Astrocyte of the spinal cord (primary cell): Measurements from ENCODE around the gene COL16A1.

Experiments used
- DNase-seq: peaks from one replicate; pipeline ENCODE4 v3.0.0; 2011; ENCODE audit warnings: low read depth, low spot score
- H3K4me3 ChIP-seq: 2 replicates; pipeline ENCODE4 v1.5.1; 2011; ENCODE audit warnings: low read depth, mild to moderate bottlenecking, low read length, moderate library complexity
- in situ Hi-C: cut with HindIII; loops from 2 replicates; pipeline ENCODE4 v1.10.0; 2017; ENCODE audit warnings: low sequenced_read_pairs
- TF ChIP-seq, protein P1 (sequence below): IDR thresholded peaks from 2 replicates; pipeline ENCODE4 v1.5.1; 2012; ENCODE audit warnings: low read depth, mild to moderate bottlenecking, low read length, inconsistent platforms

Gene COL16A1

DNA sequence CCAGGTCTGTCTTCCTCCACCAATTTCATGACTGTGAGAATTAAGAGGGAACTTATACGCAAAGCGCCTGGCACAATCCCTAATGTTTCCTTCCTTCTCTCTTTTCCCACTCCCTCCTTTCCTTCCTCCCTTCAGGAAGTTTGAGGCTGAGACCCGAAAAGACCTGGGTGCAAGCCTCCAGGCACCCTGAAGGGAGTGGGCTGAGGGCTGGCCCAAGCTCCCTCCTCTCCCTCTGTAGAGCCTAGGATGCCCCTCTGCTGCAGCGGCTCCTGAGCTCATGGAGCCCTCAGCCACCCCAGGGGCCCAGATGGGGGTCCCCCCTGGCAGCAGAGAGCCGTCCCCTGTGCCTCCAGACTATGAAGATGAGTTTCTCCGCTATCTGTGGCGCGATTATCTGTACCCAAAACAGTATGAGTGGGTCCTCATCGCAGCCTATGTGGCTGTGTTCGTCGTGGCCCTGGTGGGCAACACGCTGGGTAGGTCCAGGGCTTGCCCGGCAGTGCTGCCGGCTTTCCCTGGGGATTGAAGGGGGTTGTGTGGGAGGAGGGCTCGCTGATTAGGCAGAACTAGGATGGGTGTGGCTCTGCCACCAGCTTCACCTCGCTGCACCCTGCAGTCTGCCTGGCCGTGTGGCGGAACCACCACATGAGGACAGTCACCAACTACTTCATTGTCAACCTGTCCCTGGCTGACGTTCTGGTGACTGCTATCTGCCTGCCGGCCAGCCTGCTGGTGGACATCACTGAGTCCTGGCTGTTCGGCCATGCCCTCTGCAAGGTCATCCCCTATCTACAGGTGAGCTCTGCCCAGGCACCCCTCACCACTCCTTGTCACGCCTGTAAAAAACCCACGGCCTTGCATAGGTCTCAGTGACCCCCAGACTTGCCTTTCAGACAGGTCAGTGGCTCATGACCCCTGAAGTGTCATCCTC lies 84.6 kb downstream of the COL16A1 start:
- TF ChIP-seq, protein P1, sequence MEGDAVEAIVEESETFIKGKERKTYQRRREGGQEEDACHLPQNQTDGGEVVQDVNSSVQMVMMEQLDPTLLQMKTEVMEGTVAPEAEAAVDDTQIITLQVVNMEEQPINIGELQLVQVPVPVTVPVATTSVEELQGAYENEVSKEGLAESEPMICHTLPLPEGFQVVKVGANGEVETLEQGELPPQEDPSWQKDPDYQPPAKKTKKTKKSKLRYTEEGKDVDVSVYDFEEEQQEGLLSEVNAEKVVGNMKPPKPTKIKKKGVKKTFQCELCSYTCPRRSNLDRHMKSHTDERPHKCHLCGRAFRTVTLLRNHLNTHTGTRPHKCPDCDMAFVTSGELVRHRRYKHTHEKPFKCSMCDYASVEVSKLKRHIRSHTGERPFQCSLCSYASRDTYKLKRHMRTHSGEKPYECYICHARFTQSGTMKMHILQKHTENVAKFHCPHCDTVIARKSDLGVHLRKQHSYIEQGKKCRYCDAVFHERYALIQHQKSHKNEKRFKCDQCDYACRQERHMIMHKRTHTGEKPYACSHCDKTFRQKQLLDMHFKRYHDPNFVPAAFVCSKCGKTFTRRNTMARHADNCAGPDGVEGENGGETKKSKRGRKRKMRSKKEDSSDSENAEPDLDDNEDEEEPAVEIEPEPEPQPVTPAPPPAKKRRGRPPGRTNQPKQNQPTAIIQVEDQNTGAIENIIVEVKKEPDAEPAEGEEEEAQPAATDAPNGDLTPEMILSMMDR, result no peak
- in situ Hi-C loops, result no loop called here
- no peak overlapping the region for H3K4me3 ChIP-seq
- DNase-seq, result no peak

- in situ Hi-C loops, result no loop called here
- peak; percentile 28 for DNase-seq
- TF ChIP-seq, protein P1, result peak; percentile 92
- H3K4me3 ChIP-seq, result peak overlapping the region; percentile 37
Measured at GRCh38 chr1:31617916-31618746, 85.7 kb downstream of the COL16A1 start.

GRCh38 chr1:31617218-31617915 lies 86.5 kb downstream of the COL16A1 start, which contains the start of gene HCRTR1:
TSS of gene HCRTR1 (plus strand) at chr1:31617689. CDS start at chr1:31619193, 1,504 bp downstream.
- peak within 1 kb of the TSS; percentile 37 for H3K4me3 ChIP-seq
- TF ChIP-seq, protein P1, result no peak
- DNase-seq, result no peak
- in situ Hi-C loops, result no loop called here

DNA sequence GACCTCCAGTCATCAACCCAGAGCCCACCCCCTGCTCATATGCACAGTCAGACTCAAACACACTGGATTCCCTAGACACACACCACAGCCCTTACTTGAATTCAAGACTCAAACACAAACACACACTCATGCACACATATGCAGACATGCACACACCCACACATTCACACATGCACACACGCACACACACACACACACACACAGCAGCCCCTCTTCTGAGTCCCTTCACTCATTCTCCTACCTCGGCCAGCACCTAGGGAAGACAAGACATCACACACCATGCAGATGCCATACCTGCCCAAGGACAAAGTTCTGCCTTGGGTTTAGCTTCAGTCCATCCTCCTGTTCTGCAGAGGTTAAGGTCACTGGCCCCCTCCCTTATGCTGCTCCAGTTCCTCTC lies 87.9 kb downstream of the COL16A1 start:
- no peak overlapping the region for H3K4me3 ChIP-seq
- in situ Hi-C loops, result no loop called here
- no peak for DNase-seq
- TF ChIP-seq, protein P1, result no peak

DNA sequence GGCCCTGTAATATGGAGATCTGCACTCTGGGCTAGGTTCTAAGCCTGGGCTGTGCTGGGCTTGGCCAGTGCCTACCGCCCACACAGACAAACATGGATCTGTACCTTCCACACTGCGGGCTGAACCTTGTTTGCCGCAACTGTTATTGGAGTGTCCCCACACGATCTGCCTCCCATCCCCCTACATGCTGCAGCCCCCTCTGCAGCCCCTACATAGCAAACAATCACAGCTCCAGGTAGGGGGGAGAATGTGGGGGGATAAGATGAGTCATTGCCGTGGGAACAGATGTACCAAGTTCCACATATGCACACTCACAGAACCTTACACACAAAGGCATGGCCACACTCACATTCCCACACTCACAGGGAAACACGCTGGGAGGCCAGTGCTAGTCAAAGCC lies 88.4 kb downstream of the COL16A1 start:
- TF ChIP-seq, protein P1, result no peak
- in situ Hi-C loops, result no loop called here
- H3K4me3 ChIP-seq, result no peak overlapping the region
- no peak for DNase-seq

DNA sequence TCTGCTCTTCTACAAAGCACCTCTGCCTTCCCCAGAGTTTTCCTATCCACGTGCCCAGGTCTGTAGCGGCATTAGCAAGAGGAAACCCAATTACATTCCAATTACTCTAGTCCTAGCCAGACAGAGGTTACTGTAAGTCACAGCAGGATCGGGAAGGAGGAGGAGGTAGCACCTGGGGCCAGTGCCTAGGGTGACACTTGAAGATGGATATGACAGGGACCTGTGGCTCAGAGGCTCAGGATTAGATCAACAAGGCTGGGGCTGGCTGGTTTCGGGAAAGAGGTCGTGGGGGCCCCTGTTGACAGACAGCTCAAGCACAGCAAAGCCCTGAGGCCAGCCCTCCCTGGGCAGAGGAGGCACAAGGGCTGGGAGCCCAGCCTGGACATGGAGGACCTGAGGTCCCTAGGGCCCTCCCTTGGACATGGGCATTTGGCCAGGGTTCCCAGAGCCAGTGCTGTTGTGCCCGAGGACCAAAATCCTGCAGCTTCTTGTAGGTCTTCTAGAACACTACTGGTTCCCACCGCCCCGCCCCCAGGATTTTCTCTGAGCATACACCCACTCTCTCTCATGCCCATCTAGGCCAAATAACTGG lies 89.3 kb downstream of the COL16A1 start:
- in situ Hi-C loops, result no loop called here
- DNase-seq, result no peak
- H3K4me3 ChIP-seq, result no peak overlapping the region
- TF ChIP-seq, protein P1, result no peak
